GM19239 (cell line): ENCODE results near the gene COX6A2.
A peak's percentile ranks its signal among the peaks of the same experiment; 100 is the strongest.
"Not testable (repeated sequence)": the region's sequence is repeated elsewhere in the genome, so short reads cannot be mapped to it uniquely, and the experiment has no call there.

Experiments used
- DNase-seq: peaks from one replicate; pipeline ENCODE4 v3.0.0; 2011; ENCODE audit warnings: low spot score; ENCODE audit not compliant: insufficient read length
- FAIRE-seq: peaks from 2 replicates; lab custom pipeline; 2011; peaks lifted over from hg19 to GRCh38; lab: Jason Lieb, UNC

The COX6A2 gene

GRCh38 chr16:31439519-31439918 lies 11.4 kb upstream of the COX6A2 start:
- DNase-seq (no peak), FAIRE-seq (no peak)

- FAIRE-seq, DNase-seq: not testable (repeated sequence)
Observed at GRCh38 chr16:31439023-31439422, 10.9 kb upstream of the COX6A2 start.

GRCh38 chr16:31438414-31438813 lies 10.3 kb upstream of the COX6A2 start:
- no peak for FAIRE-seq

GRCh38 chr16:31436221-31437045 lies 8.3 kb upstream of the COX6A2 start:
- DNase-seq (no peak), FAIRE-seq (no peak)

More at GRCh38 chr16:31438414-31438813, 10.3 kb upstream of the COX6A2 start:
- DNase-seq: no peak

- DNase-seq: no peak
Observed at GRCh38 chr16:31435341-31436220, 7.4 kb upstream of the COX6A2 start.

GRCh38 chr16:31430380-31431052 lies 2.4 kb upstream of the COX6A2 start:
- FAIRE-seq (no peak), DNase-seq (no peak)

More at GRCh38 chr16:31435341-31436220, 7.4 kb upstream of the COX6A2 start:
- FAIRE-seq: no peak

- DNase-seq: no peak
- no peak for FAIRE-seq
Observed at GRCh38 chr16:31429796-31430195, 1.6 kb upstream of the COX6A2 start.

- no peak for DNase-seq
- no peak for FAIRE-seq
Observed at GRCh38 chr16:31429314-31429713, 1.2 kb upstream of the COX6A2 start.

GRCh38 chr16:31428638-31429247 lies 583 bp upstream of the COX6A2 start:
- no peak for DNase-seq
- FAIRE-seq: no peak

- DNase-seq (peak; percentile 58), FAIRE-seq (no peak)
Observed at GRCh38 chr16:31427441-31428278, 500 bp downstream of the COX6A2 start.

GRCh38 chr16:31423801-31424200 lies 4.4 kb downstream of the COX6A2 start:
- DNase-seq: no peak
- no peak for FAIRE-seq

GRCh38 chr16:31423241-31423640 lies 4.9 kb downstream of the COX6A2 start:
- DNase-seq (no peak), FAIRE-seq (no peak)

GRCh38 chr16:31421587-31421986 lies 6.6 kb downstream of the COX6A2 start:
- FAIRE-seq (no peak), DNase-seq (no peak)

- DNase-seq (no peak), FAIRE-seq (no peak)
Observed at GRCh38 chr16:31420037-31420436, 8.1 kb downstream of the COX6A2 start.

GRCh38 chr16:31417916-31418315 lies 10.2 kb downstream of the COX6A2 start:
- FAIRE-seq (no peak), DNase-seq (no peak)

GRCh38 chr16:31417036-31417435 lies 11.1 kb downstream of the COX6A2 start:
- not testable (repeated sequence) for DNase-seq, FAIRE-seq

- DNase-seq (no peak), FAIRE-seq (no peak)
Observed at GRCh38 chr16:31416371-31416770, 11.8 kb downstream of the COX6A2 start.

- DNase-seq (no peak), FAIRE-seq (no peak)
Observed at GRCh38 chr16:31414706-31415105, 13.5 kb downstream of the COX6A2 start.

GRCh38 chr16:31413943-31414342 lies 14.2 kb downstream of the COX6A2 start:
- DNase-seq: no peak
- FAIRE-seq: no peak
